ENCODE measurements around the gene MARK1. TPM values are rescaled to one million over a fixed set of nuclear protein-coding genes. Genes with fewer than 3 reads are reported as not detected.

MARK1 gene
- 0.14 and 0.18 TPM in 2 replicates for total RNA-seq

DNA sequence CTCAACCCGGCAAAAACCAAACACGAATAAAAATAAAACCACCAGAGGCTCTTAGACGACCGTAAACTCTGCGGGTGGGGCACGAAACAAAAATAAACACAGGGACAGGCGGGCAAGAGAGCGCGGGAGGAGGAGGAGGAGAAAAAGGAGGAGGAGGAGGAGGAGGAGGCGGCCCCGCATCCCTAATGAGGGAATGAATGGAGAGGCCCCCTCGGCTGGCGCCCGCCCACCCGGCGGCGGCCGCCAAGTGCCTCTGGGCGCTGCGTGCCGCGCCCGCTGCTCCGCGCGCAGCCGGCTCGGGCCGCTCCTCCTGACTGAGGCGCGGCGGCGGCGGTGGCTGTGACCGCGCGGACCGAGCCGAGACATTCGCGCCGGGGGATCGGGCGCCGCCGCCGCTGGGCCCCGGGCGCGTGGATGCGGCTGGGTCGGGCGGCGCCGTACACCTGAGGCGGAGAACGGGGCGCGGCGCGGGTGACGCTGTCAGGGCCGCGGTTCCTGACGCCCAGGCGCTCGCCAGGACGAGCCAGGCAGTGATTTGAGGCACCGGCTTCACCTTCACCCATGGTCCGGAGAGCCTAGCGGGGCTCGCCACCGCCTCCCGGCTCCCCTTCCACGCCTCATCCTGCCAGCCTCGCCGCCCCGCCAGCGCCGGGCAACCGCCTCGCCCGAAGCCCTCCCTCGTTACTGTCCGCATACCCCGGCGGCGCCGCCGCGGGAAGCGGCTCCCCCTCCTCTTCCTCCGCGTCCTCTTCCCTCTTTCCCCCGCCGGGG is at the start of gene MARK1:
TSS of gene MARK1 (plus strand) at position 229 of the 771 bp plus-strand sequence. CDS start 687 bp downstream, outside the sequence.

DNA sequence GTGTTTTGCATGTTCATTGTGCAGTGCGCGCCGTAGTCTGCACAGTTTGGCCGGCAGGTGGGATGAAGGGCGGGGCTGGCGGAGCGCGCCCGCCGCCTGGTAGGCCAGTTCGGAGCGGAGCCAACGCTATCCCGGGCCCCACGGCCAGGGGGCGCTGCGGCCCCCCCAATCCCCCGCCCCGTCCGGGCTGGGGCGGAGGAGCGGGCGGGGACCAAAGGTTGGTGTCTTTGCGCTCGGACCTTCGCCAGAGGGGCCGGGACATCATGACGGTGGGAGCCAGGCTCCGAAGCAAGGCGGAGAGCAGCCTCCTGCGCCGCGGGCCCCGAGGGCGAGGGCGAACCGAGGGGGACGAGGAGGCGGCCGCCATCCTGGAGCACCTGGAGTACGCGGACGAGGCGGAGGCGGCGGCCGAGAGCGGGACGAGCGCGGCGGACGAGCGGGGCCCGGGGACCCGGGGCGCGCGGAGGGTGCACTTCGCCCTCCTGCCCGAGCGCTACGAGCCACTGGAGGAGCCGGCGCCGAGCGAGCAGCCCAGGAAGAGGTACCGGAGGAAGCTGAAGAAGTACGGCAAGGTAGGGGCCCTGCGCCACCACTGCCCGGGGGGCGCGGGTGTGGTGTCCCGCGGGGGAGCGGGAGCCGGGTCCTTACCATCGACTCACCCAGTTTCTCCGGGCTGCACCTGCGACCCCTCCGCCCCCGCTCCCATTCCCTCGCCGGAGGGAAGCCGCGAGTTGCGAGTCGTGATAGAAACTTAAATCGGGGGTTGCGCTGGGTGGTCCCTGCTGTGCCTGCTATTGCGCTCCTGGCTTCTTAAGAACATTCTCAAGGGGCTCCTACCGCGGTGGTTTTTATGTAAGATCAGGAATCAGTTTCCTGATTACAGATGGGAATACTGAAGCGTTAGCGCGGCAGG is 162.5 kb downstream of the MARK1 start, which contains the start of gene C1orf115:
TSS of gene C1orf115 (plus strand) at position 224 of the 913 bp plus-strand sequence. CDS start at position 264, 40 bp downstream.

Other genes with a start within 250 kb of the MARK1 start
- gene C1orf115, start 162.2 kb downstream of the MARK1 start, total RNA-seq: 0.46 and 0.71 TPM in 2 replicates
- gene MTARC2, start 220.2 kb downstream of the MARK1 start, total RNA-seq: 4.6 and 6.7 TPM in 2 replicates

Data from smooth muscle cell of bladder (primary cell).